Putamen (tissue), 1 donor: ENCODE measurements around the gene TOR1AIP2.
"Not testable (repeated sequence)": the region's sequence is repeated elsewhere in the genome, so short reads cannot be mapped to it uniquely, and the experiment has no call there.

Experiments
- DNase-seq: peaks from one replicate; pipeline ENCODE4 v3.0.0-alpha.2; 2016; ENCODE audit warnings: low spot score

The TOR1AIP2 gene

GRCh38 chr1:179807291-179807690, 70.3 kb downstream of the TOR1AIP2 start:
- DNase-seq, result no peak

- DNase-seq, result no peak
Measured at GRCh38 chr1:179806333-179806732, 71.3 kb downstream of the TOR1AIP2 start.

GRCh38 chr1:179805291-179806195, 72.1 kb downstream of the TOR1AIP2 start:
- no peak for DNase-seq

GRCh38 chr1:179804417-179804816, 73.2 kb downstream of the TOR1AIP2 start:
- not testable (repeated sequence) for DNase-seq

- DNase-seq, result no peak
Measured at GRCh38 chr1:179803918-179804317, 73.7 kb downstream of the TOR1AIP2 start.

GRCh38 chr1:179803104-179803503, 74.5 kb downstream of the TOR1AIP2 start:
- no peak for DNase-seq

- DNase-seq, result no peak
Measured at GRCh38 chr1:179800481-179800880, 77.1 kb downstream of the TOR1AIP2 start.

GRCh38 chr1:179798864-179799516, 78.6 kb downstream of the TOR1AIP2 start:
- no peak for DNase-seq

GRCh38 chr1:179798213-179798863, 79.3 kb downstream of the TOR1AIP2 start:
- no peak for DNase-seq

- DNase-seq, result no peak
Measured at GRCh38 chr1:179794669-179795068, 82.9 kb downstream of the TOR1AIP2 start.

GRCh38 chr1:179794146-179794545, 83.5 kb downstream of the TOR1AIP2 start:
- DNase-seq, result no peak

- no peak for DNase-seq
Measured at GRCh38 chr1:179793281-179793680, 84.3 kb downstream of the TOR1AIP2 start.
